ENCODE measurements around the gene SP140L.

DNA sequence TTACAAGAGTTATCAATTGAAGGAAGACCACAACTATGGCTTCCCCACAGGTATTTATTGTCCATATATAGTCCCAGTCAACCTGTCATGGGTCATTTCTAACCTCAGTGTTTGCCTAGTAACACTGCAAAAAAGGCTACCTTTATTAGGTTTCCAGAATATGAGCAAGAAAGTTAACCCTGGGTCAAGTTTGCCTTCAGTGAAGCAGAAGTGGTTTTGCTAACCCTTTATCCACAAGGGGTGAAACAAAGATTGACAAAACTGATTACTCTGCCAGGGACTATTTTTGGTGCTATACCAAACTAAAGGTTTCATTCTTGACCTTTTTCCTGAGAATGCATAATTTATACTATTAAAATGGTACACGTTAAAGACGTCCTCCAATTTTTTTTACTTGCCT lies 117.8 kb downstream of the SP140L start:
- TF ChIP-seq CTCF (IDR thresholded peaks at IDR 0.05; ENCODE audit: control extremely low read depth in 1 of 3, insufficient read depth in 1 of 3, low read depth in 1 of 3, low read length in 3 of 3) (no peak), CHD2 (IDR thresholded peaks at IDR 0.05; ENCODE audit: low read length) (no peak), RAD21 (IDR thresholded peaks at IDR 0.05 in 1 of 2, conservative IDR thresholded peaks at IDR 0.05 in 1 of 2; ENCODE audit: low read depth in 2 of 2, low read length in 2 of 2) (no peak), SP1 (IDR thresholded peaks at IDR 0.05; ENCODE audit: low read depth, low read length) (no peak), TBP (IDR thresholded peaks at IDR 0.05; ENCODE audit: low read depth, low read length) (no peak), POLR2AphosphoS5 (IDR thresholded peaks at IDR 0.05; ENCODE audit: low read depth, low read length) (no peak), CEBPB (IDR thresholded peaks at IDR 0.05; ENCODE audit: low read depth, low read length) (no peak), SAP30 (IDR thresholded peaks at IDR 0.05; ENCODE audit: insufficient read depth, insufficient replicate concordance, low read length) (no peak), EP300 (IDR thresholded peaks at IDR 0.05; ENCODE audit: borderline replicate concordance in 1 of 2, low read depth in 2 of 2, low read length in 2 of 2) (no peak), MAFK (IDR thresholded peaks at IDR 0.05; ENCODE audit: low read depth, low read length) (no peak), POLR2A (IDR thresholded peaks at IDR 0.05; ENCODE audit: control extremely low read depth in 1 of 2, low read depth in 2 of 2, low read length in 2 of 2) (no peak), ZNF274 (IDR thresholded peaks at IDR 0.05; ENCODE audit: borderline replicate concordance, extremely low read depth, low read length) (no peak), HDAC2 (IDR thresholded peaks at IDR 0.05; ENCODE audit: borderline replicate concordance in 1 of 2, low read depth in 2 of 2, low read length in 2 of 2) (no peak)

All from H1 (cell line).